ENCODE measurements around the gene UTF1. TPM values are rescaled to one million over a fixed set of nuclear protein-coding genes. Genes with fewer than 3 reads are reported as not detected.
A peak's percentile ranks its signal among the peaks of the same experiment; 100 is the strongest.
"Not testable (repeated sequence)": the region's sequence is repeated elsewhere in the genome, so short reads cannot be mapped to it uniquely, and the experiment has no call there.

Gene UTF1
- total RNA-seq, 4 donors from 2014 or later, result not detected

DNA sequence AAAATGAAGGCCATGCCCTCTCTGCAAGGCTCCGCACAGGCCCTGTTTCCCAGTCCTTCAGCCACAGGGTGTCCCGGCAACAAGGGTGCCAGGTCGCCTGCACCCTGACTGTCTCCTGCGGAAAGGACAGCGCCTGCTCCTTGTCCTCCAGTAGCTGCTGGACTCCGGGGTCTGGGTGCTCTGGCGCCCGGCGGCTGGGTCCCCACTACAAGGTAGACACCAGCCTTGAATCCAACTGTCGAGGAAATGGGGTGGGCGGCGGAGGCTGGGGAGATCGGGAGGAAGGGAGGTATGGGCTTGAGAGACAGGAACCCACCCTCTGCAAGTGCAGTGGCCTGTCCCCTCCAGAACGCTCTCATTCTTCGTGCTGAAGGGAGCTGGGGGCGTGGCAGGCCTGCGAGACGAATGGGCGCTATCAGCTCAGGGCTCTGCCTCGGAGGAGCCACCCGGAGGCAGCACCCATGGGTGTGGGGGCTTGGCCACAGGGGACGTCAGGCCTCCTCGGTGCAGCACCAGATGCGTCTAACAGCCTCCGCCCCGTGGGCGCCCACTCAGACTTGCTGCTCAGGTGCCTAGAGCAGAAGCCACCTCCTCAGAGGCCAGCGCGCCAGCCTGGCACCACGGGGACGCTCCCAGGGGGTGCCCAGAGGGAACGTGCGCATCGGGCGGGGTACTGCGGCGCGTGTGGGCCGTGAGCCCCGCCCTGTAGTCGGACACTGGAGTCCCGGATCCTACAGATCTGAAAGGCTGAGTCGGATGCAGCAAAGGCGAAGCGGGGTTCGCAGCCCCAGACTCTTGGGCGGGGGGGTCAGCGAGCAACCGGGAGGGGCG is 31.1 kb downstream of the UTF1 start:
- Histone ChIP-seq H3K27me3 (no peaks in the 10 kb centered on the region), H3K9me3 (no peaks in the 10 kb centered on the region), H3K4me3 (peak overlapping the region; percentile 58 to 94 (median 82)), H3K27ac (peak overlapping the region; percentile 82 to 97 (median 94)), H3K4me1 (peaks cover 52 to 77% (median 54%) of the 10 kb centered on the region in 3 donors), H3K36me3 (no peaks in the 10 kb centered on the region)
- TF ChIP-seq, protein P1, sequence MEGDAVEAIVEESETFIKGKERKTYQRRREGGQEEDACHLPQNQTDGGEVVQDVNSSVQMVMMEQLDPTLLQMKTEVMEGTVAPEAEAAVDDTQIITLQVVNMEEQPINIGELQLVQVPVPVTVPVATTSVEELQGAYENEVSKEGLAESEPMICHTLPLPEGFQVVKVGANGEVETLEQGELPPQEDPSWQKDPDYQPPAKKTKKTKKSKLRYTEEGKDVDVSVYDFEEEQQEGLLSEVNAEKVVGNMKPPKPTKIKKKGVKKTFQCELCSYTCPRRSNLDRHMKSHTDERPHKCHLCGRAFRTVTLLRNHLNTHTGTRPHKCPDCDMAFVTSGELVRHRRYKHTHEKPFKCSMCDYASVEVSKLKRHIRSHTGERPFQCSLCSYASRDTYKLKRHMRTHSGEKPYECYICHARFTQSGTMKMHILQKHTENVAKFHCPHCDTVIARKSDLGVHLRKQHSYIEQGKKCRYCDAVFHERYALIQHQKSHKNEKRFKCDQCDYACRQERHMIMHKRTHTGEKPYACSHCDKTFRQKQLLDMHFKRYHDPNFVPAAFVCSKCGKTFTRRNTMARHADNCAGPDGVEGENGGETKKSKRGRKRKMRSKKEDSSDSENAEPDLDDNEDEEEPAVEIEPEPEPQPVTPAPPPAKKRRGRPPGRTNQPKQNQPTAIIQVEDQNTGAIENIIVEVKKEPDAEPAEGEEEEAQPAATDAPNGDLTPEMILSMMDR (IDR thresholded peaks at IDR 0.05), result no peak
- TF ChIP-seq POLR2A (IDR thresholded peaks at IDR 0.05), result peak in 1 of 4 donors; percentile 5
- intact Hi-C loops (cut with DNase I), result no loop called here
- 20% methylated on average over 6 of the region's 50 CpGs; no CpG with 5 or more reads in 1 of the 2 donors for WGBS, 2 donors
- DNase-seq, result no peak

DNA sequence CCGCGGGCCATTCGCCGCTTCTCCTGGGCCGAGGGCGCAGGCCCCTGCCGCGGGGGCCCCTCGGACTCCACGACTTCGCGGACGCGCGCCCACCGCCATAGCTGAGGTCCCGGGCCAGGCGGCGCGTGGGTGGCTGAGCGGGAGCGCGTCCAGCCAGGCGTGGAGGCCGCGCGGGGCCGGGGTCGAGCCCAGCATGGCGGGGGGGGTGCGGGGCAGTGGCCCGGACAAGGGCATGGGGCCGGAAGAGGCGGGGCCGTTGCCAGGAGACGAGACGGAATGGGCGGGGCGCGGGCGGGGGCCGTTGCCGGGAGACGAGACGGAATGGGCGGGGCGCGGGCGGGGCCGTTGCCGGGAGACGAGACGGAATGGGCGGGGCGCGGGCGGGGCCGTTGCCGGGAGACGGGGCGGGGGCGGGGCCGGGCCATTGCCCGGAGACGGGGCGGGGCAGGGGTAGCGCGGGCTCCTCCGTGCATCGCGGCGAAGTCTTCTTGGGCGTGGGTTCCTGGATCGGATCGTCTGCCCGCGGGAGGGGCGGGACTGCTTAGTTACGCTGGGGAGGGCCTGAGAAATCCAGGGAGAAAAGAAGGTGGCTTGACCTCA is 31.8 kb downstream of the UTF1 start:
- Histone ChIP-seq H3K4me1 (peaks cover 52 to 77% (median 54%) of the 10 kb centered on the region in 3 donors), H3K9me3 (no peaks in the 10 kb centered on the region), H3K4me3 (peak overlapping the region; percentile 58 to 94 (median 82)), H3K36me3 (no peaks in the 10 kb centered on the region), H3K27me3 (no peaks in the 10 kb centered on the region), H3K27ac (peak overlapping the region; percentile 82 to 97 (median 94))
- TF ChIP-seq POLR2A (IDR thresholded peaks at IDR 0.05), result peak in 2 of 4 donors; percentile 17 to 71
- TF ChIP-seq, protein P1 (IDR thresholded peaks at IDR 0.05), result no peak
- WGBS, 2 donors, result no CpG with 5 or more reads among the region's 79 CpGs
- intact Hi-C loops (cut with DNase I), result no loop called here
- peak; percentile 42 for DNase-seq

DNA sequence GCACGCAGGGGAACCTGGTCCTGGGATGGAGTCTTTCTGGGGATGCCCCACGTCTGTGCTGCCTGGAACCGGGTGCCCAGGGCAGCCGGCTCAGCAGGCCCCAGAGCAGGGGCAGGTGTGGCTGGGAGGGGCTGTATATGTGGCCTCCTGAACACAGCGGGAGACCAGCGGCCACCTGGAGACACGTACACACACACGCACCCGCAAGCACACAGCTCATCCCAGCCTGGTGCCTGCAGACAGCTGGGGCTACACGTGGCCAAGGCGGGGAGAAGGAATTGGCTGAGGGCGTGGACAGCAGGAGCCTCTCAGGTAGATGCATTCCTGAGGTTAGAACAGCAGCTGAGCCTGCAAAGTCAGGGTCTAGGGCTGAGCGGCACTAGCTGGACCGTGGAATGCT is 32.7 kb downstream of the UTF1 start:
- no peak overlapping the region for H3K4me3 ChIP-seq
- intact Hi-C loops (cut with DNase I), result no loop called here
- H3K27ac ChIP-seq, result peak overlapping the region in 3 of 4 donors; percentile 1 to 97 (median 50)
- DNase-seq, result no peak
- no peaks in the 10 kb centered on the region for H3K9me3 ChIP-seq
- H3K27me3 ChIP-seq, result no peaks in the 10 kb centered on the region
- peaks cover 45 to 69% (median 47%) of the 10 kb centered on the region in 3 donors for H3K4me1 ChIP-seq
- H3K36me3 ChIP-seq, result no peaks in the 10 kb centered on the region
- 71 to 77% methylated on average over 5 to 8 of the region's 14 CpGs for WGBS, 2 donors
- TF ChIP-seq, protein P1 (IDR thresholded peaks at IDR 0.05), result no peak
- TF ChIP-seq POLR2A (IDR thresholded peaks at IDR 0.05), result no peak

DNA sequence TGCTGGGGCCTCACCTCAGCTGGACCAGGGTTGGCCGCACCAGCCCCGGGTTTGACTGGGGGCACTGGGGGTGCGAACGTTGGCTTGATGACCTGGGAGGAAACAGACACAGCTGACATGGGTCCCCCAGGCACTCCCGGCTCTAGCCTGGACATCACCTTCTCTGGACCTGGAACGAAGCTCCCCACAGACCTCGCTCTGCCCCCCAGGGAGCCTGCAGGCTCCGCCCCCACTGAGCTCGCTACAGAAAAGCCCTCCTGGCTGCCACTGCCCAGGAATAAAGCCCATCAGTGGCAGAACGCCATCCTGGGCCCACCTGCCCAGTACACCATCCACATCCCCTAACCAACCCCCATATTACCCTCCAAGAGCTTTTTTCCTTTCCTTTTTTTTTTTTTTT is 33.7 kb downstream of the UTF1 start:
- 91 to 94% methylated on average over 4 to 5 of the region's 10 CpGs for WGBS, 2 donors
- Histone ChIP-seq H3K27ac (no peak overlapping the region), H3K4me3 (no peak overlapping the region), H3K4me1 (peaks cover 35 to 60% (median 37%) of the 10 kb centered on the region in 3 donors), H3K36me3 (no peaks in the 10 kb centered on the region), H3K27me3 (no peaks in the 10 kb centered on the region), H3K9me3 (no peaks in the 10 kb centered on the region)
- TF ChIP-seq POLR2A (IDR thresholded peaks at IDR 0.05), result no peak
- TF ChIP-seq, protein P1 (IDR thresholded peaks at IDR 0.05), result no peak
- no peak for DNase-seq
- intact Hi-C loops (cut with DNase I), result no loop called here

DNA sequence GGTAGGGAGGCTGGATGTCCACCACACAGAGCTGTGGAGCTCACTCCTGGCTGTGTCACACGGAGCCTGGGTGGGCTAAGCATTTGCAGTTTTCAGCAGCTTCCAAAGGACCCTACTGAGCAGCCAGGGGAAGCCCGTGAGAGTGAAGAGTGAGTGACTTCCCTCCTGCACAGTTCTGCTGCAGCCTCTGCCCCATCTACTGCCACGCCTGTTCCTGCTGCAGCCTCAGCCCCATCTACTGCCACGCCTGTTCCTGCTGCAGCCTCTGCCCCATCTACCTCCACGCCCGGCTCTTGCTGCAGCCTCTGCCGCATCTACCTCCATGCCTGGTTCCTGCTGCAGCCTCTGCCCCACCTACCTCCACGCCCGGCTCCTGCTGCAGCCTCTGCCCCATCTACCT is 34.4 kb downstream of the UTF1 start:
- Histone ChIP-seq H3K36me3 (no peaks in the 10 kb centered on the region), H3K27me3 (no peaks in the 10 kb centered on the region), H3K4me3 (no peak overlapping the region), H3K9me3 (no peaks in the 10 kb centered on the region), H3K4me1 (peaks cover 28 to 52% (median 29%) of the 10 kb centered on the region in 3 donors), H3K27ac (peak overlapping the region in 1 of 4 donors; percentile 42)
- no peak for DNase-seq
- intact Hi-C loops (cut with DNase I), result no loop called here
- 35 to 42% methylated on average over 9 of the region's 9 CpGs for WGBS, 2 donors
- TF ChIP-seq POLR2A (IDR thresholded peaks at IDR 0.05), result no peak
- TF ChIP-seq, protein P1 (IDR thresholded peaks at IDR 0.05), result no peak

DNA sequence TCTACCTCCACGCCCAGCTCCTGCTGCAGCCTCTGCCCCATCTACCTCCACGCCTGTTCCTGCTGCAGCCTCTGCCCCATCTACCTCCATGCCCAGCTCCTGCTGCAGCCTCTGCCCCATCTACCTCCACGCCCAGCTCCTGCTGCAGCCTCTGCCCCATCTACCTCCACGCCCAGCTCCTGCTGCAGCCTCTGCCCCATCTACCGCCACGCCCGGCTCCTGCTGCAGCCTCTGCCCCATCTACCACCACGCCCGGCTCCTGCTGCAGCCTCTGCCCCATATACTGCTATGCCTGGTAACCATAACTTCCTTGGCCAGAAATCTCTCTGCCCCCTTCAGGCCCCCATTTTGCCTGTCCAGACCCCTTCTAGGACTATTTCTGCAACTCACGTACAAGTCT is 35.0 kb downstream of the UTF1 start:
- H3K36me3 ChIP-seq; intact Hi-C loops (cut with DNase I); H3K9me3 ChIP-seq; H3K4me3 ChIP-seq; H3K27ac ChIP-seq; DNase-seq; H3K27me3 ChIP-seq: not testable (repeated sequence)
- H3K4me1 ChIP-seq, result peaks cover 22 to 46% (median 24%) of the 10 kb centered on the region in 3 donors
- 57 to 76% methylated on average over 6 to 8 of the region's 10 CpGs for WGBS, 2 donors

Measured in esophagus squamous epithelium (tissue), 5 donors.